Nucleus accumbens (tissue), 56 donors: ENCODE data around the gene FARS2.
A peak's percentile ranks its signal among the peaks of the same experiment; 100 is the strongest.

Source experiments
- DNase-seq, 56 donors: peaks; one replicate each; lab custom pipeline; 2025; lab: John Stamatoyannopoulos, UW

Gene FARS2

DNA sequence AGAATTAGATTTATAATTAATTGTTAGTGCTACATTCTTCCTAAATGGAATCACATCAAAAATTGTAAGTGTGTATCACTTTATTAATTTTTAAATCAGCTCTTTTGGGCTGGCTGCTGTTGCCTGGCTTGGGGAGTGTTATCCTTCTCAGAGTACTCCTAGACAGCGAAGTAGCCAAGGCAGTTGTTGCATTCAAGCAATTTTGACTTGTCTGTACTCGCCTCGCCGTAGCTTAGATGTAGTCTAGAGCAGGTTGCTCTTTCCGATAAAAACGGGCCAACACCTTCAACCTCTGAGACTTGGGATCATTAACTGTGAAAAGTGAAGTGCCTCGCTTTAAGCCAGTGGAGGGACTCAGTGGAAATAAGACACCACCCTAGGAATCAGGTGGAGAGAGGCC is 151.3 kb downstream of the FARS2 start:
- no peak for DNase-seq

DNA sequence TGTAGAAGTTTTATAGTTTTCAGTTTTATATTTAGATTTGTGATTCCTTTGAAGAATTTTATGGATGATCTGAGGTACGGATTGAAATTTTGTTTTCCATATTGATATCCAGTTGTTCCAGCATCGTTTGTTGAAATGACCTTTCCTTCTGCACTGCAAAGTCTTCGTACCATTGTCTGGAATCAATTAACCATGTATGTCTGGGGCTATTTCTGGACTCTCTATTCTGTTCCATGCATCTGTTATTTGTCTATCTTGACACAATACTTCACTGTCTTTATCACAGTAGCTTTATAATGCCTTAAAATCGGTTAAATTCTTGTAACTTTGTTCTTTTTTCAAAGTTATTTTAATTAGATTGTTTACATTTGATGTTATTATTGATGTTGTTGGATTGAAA is 154.9 kb downstream of the FARS2 start:
- no peak for DNase-seq

- DNase-seq, result peak in 5 of 56 donors; percentile 2 to 19 (median 8)
Observed at GRCh38 chr6:5422321-5422915, 161.1 kb downstream of the FARS2 start.

- DNase-seq, result no peak
Observed at GRCh38 chr6:5423251-5423650, 161.9 kb downstream of the FARS2 start.

GRCh38 chr6:5424726-5425125 is 163.4 kb downstream of the FARS2 start:
- DNase-seq, result no peak

- no peak for DNase-seq
Observed at GRCh38 chr6:5425267-5425666, 164.0 kb downstream of the FARS2 start.

DNA sequence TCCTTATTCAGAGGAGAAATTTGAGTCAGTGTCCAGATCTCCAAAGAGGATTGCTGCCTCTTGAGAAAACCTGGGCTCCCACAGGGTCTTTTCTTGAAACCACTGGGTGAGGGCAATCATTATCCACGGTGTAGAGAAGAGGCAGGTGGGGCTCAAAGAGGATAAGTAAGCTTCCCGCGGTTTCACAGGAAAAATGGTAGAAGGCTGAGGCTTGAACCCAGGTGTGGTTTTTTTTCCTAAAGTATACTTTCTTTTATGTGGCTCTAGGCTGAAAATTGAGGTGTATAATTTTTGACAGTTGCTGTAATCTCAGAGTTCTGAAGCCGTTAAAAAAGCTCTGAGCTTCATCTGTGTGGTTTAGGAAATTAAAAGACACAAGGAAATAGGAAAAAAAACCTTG is 164.5 kb downstream of the FARS2 start:
- DNase-seq, result no peak

DNA sequence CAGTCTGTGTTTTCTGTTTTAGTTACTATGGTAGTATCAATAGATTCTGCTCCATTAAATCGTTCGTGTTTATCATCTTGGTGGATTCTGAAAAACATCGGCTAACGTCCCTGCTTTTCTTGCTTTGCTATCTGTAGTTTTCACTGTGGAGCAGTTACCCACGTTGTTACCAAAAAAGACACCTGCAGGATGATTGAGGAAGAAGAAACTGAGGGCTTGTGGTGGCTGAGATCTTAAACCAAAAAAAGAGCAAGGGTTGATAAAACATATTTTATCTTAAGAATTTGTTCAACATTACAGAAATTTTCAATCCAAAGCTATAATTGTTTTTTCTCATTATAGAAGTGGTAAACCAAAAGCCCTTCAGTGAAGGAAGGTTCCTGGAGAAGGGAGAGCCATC is 166.3 kb downstream of the FARS2 start:
- no peak for DNase-seq

DNA sequence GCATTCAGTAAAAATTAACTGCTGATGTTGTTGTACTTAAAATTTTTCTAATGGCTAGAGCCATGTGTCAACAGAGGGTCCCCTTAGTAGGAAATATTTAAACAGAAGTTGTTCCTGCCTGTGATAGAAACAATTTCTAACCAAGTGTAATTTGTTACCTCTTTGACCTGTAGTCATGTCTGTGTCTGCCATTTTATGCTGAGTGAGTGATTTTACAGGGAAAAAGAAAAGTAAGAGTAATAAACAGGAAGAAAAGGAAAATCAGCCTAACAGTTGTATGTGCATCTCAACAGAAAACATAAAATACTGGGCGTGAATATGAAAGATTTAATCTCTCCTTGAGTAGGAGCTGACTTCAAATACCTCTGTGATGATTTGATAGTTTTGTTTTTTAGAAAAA is 172.0 kb downstream of the FARS2 start:
- DNase-seq, result no peak

DNA sequence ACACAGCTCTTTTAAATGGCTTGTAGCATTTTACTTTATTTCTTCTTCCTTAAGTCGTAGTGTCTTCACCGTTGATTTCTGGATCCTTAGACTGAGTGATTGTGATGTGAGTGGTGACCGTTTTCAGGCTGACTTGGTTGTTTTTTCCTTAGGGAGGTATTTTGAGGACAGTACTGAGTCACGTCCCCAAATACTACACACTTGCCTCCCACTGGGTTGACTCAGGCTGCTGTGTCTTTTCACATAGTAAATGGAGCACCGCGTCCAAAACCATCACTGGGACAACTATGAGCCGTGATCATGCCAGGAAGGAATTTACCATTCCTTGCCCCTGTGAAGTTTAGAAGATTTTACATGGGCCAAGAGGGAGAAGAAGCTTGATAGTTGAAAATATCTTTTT is 174.1 kb downstream of the FARS2 start:
- DNase-seq, result peak in 4 of 56 donors; percentile 5 to 34 (median 10)

DNA sequence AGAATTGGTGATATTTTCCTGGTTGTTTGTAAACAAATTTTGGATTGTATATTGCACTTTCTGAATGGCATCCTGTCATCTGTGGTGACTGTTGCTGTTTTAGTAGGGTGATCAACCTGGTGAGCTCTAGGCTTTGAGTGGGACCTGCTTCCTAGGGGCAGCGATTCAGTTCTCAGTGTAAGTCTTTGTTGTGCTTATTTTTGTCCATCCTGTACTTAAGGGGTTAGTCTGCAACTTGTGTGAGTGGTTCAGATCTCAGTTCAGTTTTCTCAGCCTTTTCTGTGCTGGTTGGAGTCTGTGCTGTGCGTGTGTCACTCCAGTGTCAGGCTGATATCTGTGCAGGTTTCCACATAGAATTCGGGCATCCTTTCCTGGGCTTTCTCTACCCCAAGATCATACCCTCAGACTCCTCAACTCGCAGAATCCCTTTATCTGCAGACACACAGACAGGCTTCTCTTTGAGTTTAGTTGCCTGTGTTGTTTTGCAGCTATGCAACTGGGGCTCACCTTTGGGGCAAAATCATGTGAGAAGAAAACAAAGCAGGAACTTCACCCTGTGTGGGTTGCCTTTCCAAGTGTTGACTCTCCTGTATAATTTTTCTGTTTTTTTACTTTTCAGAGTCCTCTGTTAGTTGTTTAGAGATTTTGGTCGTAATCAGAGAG is 177.7 kb downstream of the FARS2 start:
- no peak for DNase-seq

DNA sequence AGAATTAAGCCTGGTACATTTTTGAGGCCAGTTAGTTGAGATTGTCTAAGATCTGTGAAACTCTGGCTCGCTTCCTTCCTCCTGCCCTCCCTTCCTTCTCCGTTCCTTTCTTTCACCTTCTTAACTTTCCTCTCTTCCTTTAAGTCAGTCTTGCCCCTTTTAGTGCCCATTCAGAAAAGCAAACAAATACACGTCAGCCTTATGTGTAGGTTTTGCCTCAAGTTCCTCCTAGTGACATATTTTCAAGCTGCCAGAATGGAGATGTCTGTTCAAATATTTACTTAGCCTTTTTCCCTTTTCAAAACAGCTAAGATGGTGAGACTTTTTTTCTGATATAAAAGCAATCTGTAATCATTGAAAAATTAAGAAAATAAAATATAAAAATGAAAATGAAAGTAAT is 178.4 kb downstream of the FARS2 start:
- no peak for DNase-seq

GRCh38 chr6:5442319-5442718 is 181.0 kb downstream of the FARS2 start:
- no peak for DNase-seq

GRCh38 chr6:5442916-5443315 is 181.6 kb downstream of the FARS2 start:
- no peak for DNase-seq

DNA sequence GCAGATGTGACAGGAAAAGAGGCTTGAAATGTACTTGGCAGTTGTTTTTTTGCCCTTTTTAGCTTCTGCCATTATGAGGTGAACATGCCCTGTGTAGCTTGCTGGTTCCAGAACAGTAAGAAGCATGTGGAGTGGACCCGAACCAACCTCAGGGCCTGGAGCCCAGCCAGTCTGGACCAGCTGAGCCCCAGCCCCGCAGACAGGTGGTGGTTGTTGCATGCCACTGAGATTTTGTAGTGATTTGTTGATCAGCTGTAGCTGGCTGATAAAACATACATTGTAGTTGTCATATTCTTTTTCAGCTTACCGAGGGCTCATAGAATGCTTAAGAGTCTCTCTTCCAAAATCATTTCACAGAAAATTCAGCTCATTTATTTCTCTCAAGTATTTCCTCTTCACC is 182.2 kb downstream of the FARS2 start:
- no peak for DNase-seq

DNA sequence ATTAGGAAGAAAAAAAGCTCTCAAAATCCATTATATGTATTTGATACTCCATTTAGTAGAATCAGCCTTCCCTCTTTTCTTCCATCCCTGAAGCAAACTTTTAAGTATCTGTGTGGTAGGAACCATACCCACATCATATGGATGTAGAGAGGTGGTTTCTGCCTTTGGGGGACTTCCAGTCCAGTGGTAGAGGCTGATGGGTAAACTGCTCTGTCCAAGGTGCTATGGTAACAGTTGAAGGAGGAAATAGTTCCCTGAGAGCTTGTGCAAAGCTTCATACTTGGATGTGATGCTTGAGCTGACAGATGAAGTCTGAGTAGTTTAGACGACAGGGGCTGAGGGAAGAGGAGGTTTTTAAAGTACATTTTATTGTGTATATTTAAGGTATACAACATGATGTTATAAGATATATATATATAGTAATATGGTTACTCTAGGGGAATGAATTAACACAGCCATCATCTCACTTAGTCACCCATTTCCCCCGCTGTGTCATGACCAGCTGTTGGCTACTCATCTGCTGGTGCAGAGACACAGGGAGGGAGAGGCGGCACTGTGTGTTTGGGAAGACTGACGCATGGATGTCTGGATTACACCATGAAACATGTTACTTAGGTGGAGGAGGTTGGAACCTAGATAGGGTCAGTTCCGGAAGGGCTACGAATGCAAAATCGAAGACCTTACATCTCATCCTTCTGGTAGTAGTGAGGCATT is 185.2 kb downstream of the FARS2 start:
- DNase-seq, result no peak

DNA sequence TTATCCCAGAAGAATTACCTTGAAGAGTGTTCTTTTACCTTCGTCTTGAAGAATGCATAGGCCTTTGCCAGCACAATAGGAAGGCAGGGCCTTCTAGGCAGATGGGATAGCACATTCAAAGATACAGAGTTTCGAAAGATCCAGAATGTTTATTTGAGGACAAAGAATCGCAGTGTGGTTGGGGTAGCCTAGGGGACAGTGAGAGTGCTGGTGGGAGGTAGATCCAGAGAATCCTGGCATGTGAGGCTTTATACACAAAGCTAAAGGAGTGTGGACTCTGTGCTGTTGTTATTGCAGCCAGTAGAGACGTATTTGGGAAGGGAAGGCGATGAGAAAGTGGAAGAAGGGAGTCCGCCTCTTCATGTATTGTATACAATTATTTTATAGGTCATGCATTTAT is 186.6 kb downstream of the FARS2 start:
- no peak for DNase-seq

DNA sequence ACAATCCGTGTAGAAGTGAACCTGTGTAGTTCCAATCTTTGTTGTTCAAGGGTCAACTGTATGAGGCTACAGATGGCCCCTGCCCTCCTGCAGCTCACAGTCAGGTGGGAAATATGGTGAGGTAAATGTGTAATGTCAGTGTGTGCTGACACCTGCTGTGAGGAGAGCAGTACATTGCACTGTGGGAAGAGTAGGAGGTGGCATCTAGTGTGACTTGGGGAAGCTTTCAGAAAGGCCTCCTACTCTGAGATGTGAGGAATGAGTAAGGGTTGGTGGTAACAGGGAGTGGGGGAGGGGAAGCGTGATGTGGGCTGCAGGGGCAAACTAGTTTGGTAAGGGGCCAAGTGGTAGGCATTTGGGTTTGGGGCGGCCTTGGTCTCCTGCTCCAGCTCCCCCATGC is 188.8 kb downstream of the FARS2 start:
- DNase-seq, result no peak

DNA sequence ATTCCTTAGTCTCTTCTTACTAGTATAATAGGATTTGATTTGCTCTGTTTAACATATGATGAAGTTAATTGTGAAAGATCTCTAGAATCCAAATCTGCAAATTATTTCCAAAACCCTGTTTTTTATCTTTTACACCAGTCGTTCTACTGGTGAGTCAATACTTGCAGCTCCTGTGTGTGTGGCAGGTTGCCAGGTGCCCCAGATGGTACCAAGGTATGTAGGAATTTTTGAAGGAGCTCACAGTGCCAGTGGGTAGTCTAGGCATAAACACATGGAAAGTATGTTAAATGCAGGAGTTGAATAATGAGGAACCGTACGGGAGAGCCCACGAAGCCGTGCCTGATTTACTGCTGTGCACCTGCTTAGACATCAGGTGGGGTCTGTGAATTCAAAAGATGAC is 192.2 kb downstream of the FARS2 start:
- no peak for DNase-seq

DNA sequence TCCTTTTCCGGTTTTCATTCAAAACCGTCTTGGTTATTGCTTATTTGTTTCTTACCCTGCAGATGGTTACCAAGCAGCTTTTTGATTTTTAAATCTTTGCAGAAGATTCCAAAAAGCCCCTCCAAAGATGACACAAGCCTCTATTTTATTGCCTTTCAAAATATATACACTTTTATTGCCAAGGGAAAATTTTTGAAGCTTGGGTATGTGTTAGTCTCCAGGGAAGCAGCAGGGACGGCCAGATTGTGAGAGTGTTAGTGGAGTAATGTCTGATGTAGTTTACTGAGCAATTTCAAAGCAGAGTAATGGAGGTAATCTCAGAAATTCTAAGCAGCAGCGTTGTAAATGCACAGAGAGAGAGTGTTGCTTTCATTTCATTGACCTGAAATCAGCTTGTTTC is 193.8 kb downstream of the FARS2 start:
- no peak for DNase-seq

DNA sequence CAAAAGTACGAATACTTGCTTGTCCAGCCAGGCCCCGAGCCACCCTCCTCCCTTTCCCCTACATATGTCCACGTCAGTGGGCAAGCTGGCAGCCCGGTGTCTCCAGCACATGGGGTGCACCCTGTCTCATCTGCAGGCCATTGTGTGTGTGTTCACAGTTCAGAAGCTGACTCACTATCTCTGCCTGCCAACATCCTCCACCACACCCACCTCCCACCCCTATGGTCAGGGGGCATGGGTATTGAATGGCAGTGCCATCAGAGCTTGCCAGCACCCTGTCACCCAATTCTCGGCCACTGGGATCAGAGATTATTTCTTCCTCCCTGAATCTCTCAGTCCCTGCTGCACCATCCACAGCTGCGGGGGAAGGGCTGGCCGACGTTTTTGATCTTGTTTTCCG is 195.7 kb downstream of the FARS2 start:
- peak in 34 of 56 donors; percentile 8 to 94 (median 36) for DNase-seq
